HCT116 (cell line): Measurements from ENCODE around the gene ZGPAT. TPM values are rescaled to one million over a fixed set of nuclear protein-coding genes. Genes with fewer than 3 reads are reported as not detected.

ENCODE experiments used
- ATAC-seq: fragments of 200-7000 bp; cut with Tn5 transposase; 2 replicates; pipeline ENCODE4 v1.9.1; 2020; ENCODE audit warnings: mild to moderate bottlenecking, moderate library complexity
- BruUV-seq: library from RNA; stranded (reverse); fragments of 400-500 nt; replicated peaks from 2 replicates; lab custom pipeline; 2021; lab: Mats Ljungman, UMichigan
- CTCF ChIA-PET: fragments of 300-600 bp; sonication (Branson Sonifier 250); formaldehyde crosslinking; loops from one replicate; lab custom pipeline; 2021; ENCODE audit warnings: antibody characterized with exemption; lab: Charles Lee
- POLR2A ChIA-PET: fragments of 300-600, 350-600 bp; sonication (Branson Sonifier 250); formaldehyde crosslinking; loops from one replicate; lab custom pipeline; 2021; ENCODE audit warnings: antibody characterized with exemption; lab: Charles Lee
- RAD21 ChIA-PET, 2 experiments: fragments of 300-600 bp; sonication (Branson Sonifier 250); formaldehyde crosslinking; loops; one replicate each; lab custom pipeline; 2023; ENCODE audit warnings: low total read pairs in 2 of 2; ENCODE audit not compliant: uncharacterized antibody in 2 of 2, unreplicated experiment in 2 of 2, low non-redundant PET in 1 of 2; lab: Charles Lee
- DNase-seq: peaks from one replicate; pipeline ENCODE4 v3.0.0-alpha.2; 2010; ENCODE audit warnings: low read depth, low spot score
- H2AFZ ChIP-seq: fragments of 200-600 bp; shearing (Covaris generic), sonication (generic); 2 replicates; pipeline ENCODE4 v1.6.1; 2017; ENCODE audit warnings: low read depth, mixed run types, mixed read lengths, antibody characterized with exemption, low read length; ENCODE audit not compliant: poor library complexity, severe bottlenecking
- H3K27ac ChIP-seq: 2 replicates; pipeline ENCODE4 v1.5.1; 2012; ENCODE audit warnings: low read depth, low read length
- H3K27me3 ChIP-seq: fragments of 200-600 bp; sonication (generic); 2 replicates; pipeline ENCODE4 v1.6.1; 2016; ENCODE audit warnings: mixed run types, low read length, mixed read lengths; ENCODE audit not compliant: insufficient read depth
- H3K36me3 ChIP-seq, 2 experiments: fragments of 200-500 bp in 1 of 2; fragments of 200-600 bp in 1 of 2; sonication (Bioruptor generic) in 1 of 2; sonication (generic) in 1 of 2; 2 replicates each; pipeline versions ENCODE4 v1.5.1 to v1.6.1; 2014 to 2016; ENCODE audit warnings: low read length in 2 of 2, inconsistent platforms in 1 of 2, mixed read lengths in 1 of 2, mixed run types in 1 of 2; ENCODE audit not compliant: insufficient read depth in 2 of 2, control insufficient read depth in 1 of 2
- H3K4me1 ChIP-seq, 2 experiments: fragments of 200-600 bp in 1 of 2; sonication (generic) in 1 of 2; 2 replicates each; pipeline versions ENCODE4 v1.5.1 to v1.6.1; 2012 to 2017; ENCODE audit warnings: low read length in 2 of 2, inconsistent platforms in 1 of 2, mild to moderate bottlenecking in 1 of 2, mixed read lengths in 1 of 2, mixed run types in 1 of 2, moderate library complexity in 1 of 2; ENCODE audit not compliant: insufficient read depth in 2 of 2, control insufficient read depth in 1 of 2
- H3K4me2 ChIP-seq: fragments of 200-600 bp; sonication (generic); 2 replicates; pipeline ENCODE4 v1.6.1; 2017; ENCODE audit warnings: mixed run types, low read length, mixed read lengths
- H3K4me3 ChIP-seq, 2 experiments: fragments of 200-600 bp in 1 of 2; sonication (generic) in 1 of 2; replicated peaks in 1 of 2; 2 replicates each; pipeline ENCODE4 v1.5.1; 2011 to 2016; ENCODE audit warnings: low read length in 2 of 2, control low read depth in 1 of 2, low read depth in 1 of 2, mild to moderate bottlenecking in 1 of 2, mixed read lengths in 1 of 2, mixed run types in 1 of 2
- H3K79me2 ChIP-seq: fragments of 200-600 bp; sonication (generic); 2 replicates; pipeline ENCODE4 v1.6.1; 2017; ENCODE audit warnings: mild to moderate bottlenecking, mixed run types, low read length, moderate library complexity, mixed read lengths; ENCODE audit not compliant: insufficient read depth
- H3K9ac ChIP-seq: fragments of 200-600 bp; sonication (generic); 2 replicates; pipeline ENCODE4 v1.6.1; 2016; ENCODE audit warnings: low read length, mixed read lengths
- H3K9me2 ChIP-seq: fragments of 200-600 bp; sonication (generic), shearing (Covaris generic); 2 replicates; pipeline ENCODE4 v1.6.1; 2017; ENCODE audit warnings: mixed run types, mild to moderate bottlenecking, moderate library complexity; ENCODE audit not compliant: insufficient read depth
- H3K9me3 ChIP-seq, 2 experiments: fragments of 200-500 bp in 1 of 2; fragments of 200-600 bp in 1 of 2; sonication (Bioruptor generic) in 1 of 2; sonication (generic) in 1 of 2; 2 replicates each; pipeline ENCODE4 v1.6.1; 2014 to 2017; ENCODE audit warnings: low read length in 2 of 2, mixed read lengths in 2 of 2, inconsistent platforms in 1 of 2, low read depth in 1 of 2, mild to moderate bottlenecking in 1 of 2, mixed run types in 1 of 2, moderate library complexity in 1 of 2; ENCODE audit not compliant: control insufficient read depth in 1 of 2, insufficient read depth in 1 of 2
- H4K20me1 ChIP-seq: fragments of 200-600 bp; sonication (generic), shearing (Covaris generic); 2 replicates; pipeline ENCODE4 v1.6.1; 2017; ENCODE audit warnings: mixed run types, mild to moderate bottlenecking, moderate library complexity; ENCODE audit not compliant: insufficient read depth
- CEBPB ChIP-seq: IDR thresholded peaks from 2 replicates; pipeline ENCODE4 v1.6.1; 2012; ENCODE audit warnings: low read depth
- EGR1 ChIP-seq: IDR thresholded peaks from 2 replicates; pipeline ENCODE4 v1.6.1; 2012; ENCODE audit warnings: low read depth
- ELF1 ChIP-seq: IDR thresholded peaks from 2 replicates; pipeline ENCODE4 v1.6.1; 2012; ENCODE audit warnings: low read depth, borderline replicate concordance
- EZH2 ChIP-seq: fragments of 200-600 bp; sonication (generic); IDR thresholded peaks from 2 replicates; pipeline ENCODE4 v1.6.1; 2017; ENCODE audit warnings: antibody characterized with exemption, mixed run types
- RAD21 ChIP-seq: IDR thresholded peaks from 2 replicates; pipeline ENCODE4 v1.6.1; 2012; ENCODE audit warnings: low read depth, mild to moderate bottlenecking
- SP1 ChIP-seq: IDR thresholded peaks from 2 replicates; pipeline ENCODE4 v1.6.1; 2012; ENCODE audit warnings: low read depth
- SRF ChIP-seq: IDR thresholded peaks from 2 replicates; pipeline ENCODE4 v1.6.1; 2012; ENCODE audit warnings: low read depth
- ZFX ChIP-seq: fragments of 450-650 bp; IDR thresholded peaks from 2 replicates; pipeline ENCODE4 v1.6.1; 2017
- ZNF274 ChIP-seq: fragments of 200-500 bp; sonication (Bioruptor generic); IDR thresholded peaks from 2 replicates; pipeline ENCODE4 v1.6.1; 2014; ENCODE audit warnings: mild to moderate bottlenecking, low read depth, low read length, inconsistent platforms
- intact Hi-C: fragments of 100-400 bp; cut with micrococcal nuclease; formaldehyde crosslinking; loops from 2 replicates; pipeline ENCODE4 v1.10.0; 2022
- total RNA-seq: library from RNA; stranded (reverse); gene quantifications from one replicate; pipeline ENCODE4 v1.2.1, GENCODE V29; 2021; ENCODE audit not compliant: unreplicated experiment
- TF ChIP-seq, protein P1 (sequence below): IDR thresholded peaks from 2 replicates; pipeline ENCODE4 v1.6.1; 2012; ENCODE audit warnings: low read depth
- TF ChIP-seq, protein P2 (sequence below): IDR thresholded peaks from 2 replicates; pipeline ENCODE4 v1.6.1; 2012

ZGPAT gene
- total RNA-seq, 1 experiment from 2014 or later = 30.6 TPM

GRCh38 chr20:63706027-63706695, 1.7 kb upstream of the ZGPAT start:
- H2AFZ ChIP-seq = no peak overlapping the region
- no peaks in the 10 kb centered on the region for H4K20me1 ChIP-seq
- BruUV-seq = TSS peak; percentile 55
- H3K27me3 ChIP-seq = no peaks in the 10 kb centered on the region
- peak overlapping the region; percentile 95 for H3K27ac ChIP-seq
- no peak for DNase-seq
- H3K9me3 ChIP-seq = no peaks in the 10 kb centered on the region
- H3K9me2 ChIP-seq = no peaks in the 10 kb centered on the region
- H3K79me2 ChIP-seq = peaks cover 60% of the 10 kb centered on the region
- ChIA-PET CTCF (no interaction called here), POLR2A (interaction anchor here (1.4 kb wide), 1 partner anchor 30 kb away, joined by 4 read pairs; the partner anchor contains the start of gene LIME1), RAD21 (no interaction called here)
- intact Hi-C loops = loop anchor here (1.0 to 10.0 kb wide), 2 partner anchors 158 to 349 kb away; no protein-coding TSS in a partner anchor
- H3K4me2 ChIP-seq = peak overlapping the region; percentile 95
- ATAC-seq = no peak
- H3K9ac ChIP-seq = peak overlapping the region; percentile 96
- TF ChIP-seq EGR1 (no peak), EZH2 (no peak), RAD21 (no peak), CEBPB (no peak), ELF1 (no peak), ZNF274 (no peak), ZFX (no peak), SRF (no peak), SP1 (no peak)
- TF ChIP-seq, protein P1, sequence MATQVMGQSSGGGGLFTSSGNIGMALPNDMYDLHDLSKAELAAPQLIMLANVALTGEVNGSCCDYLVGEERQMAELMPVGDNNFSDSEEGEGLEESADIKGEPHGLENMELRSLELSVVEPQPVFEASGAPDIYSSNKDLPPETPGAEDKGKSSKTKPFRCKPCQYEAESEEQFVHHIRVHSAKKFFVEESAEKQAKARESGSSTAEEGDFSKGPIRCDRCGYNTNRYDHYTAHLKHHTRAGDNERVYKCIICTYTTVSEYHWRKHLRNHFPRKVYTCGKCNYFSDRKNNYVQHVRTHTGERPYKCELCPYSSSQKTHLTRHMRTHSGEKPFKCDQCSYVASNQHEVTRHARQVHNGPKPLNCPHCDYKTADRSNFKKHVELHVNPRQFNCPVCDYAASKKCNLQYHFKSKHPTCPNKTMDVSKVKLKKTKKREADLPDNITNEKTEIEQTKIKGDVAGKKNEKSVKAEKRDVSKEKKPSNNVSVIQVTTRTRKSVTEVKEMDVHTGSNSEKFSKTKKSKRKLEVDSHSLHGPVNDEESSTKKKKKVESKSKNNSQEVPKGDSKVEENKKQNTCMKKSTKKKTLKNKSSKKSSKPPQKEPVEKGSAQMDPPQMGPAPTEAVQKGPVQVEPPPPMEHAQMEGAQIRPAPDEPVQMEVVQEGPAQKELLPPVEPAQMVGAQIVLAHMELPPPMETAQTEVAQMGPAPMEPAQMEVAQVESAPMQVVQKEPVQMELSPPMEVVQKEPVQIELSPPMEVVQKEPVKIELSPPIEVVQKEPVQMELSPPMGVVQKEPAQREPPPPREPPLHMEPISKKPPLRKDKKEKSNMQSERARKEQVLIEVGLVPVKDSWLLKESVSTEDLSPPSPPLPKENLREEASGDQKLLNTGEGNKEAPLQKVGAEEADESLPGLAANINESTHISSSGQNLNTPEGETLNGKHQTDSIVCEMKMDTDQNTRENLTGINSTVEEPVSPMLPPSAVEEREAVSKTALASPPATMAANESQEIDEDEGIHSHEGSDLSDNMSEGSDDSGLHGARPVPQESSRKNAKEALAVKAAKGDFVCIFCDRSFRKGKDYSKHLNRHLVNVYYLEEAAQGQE = no peak
- TF ChIP-seq, protein P2, sequence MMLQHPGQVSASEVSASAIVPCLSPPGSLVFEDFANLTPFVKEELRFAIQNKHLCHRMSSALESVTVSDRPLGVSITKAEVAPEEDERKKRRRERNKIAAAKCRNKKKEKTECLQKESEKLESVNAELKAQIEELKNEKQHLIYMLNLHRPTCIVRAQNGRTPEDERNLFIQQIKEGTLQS = no peak
- peaks cover 13 to 39% of the 10 kb centered on the region in 2 experiments for H3K4me1 ChIP-seq
- H3K36me3 ChIP-seq = peaks cover 8 to 30% of the 10 kb centered on the region in 2 experiments; a peak in 3 of 4 replicates
- peak overlapping the region; percentile 85 to 96 for H3K4me3 ChIP-seq
